SK-N-SH (cell line): Measurements from ENCODE around the gene SPIN1. TPM values are rescaled to one million over a fixed set of nuclear protein-coding genes. Genes with fewer than 3 reads are reported as not detected.

Source experiments
- CTCF ChIA-PET: fragments of 300-600, 350-600 bp; formaldehyde crosslinking; extraction: SDS; loops from one replicate; lab custom pipeline; 2021; lab: Yijun Ruan, JAX
- POLR2A ChIA-PET: fragments of 350-600 bp; sonication (Branson Sonifier 250); formaldehyde crosslinking; extraction: SDS; loops from one replicate; lab custom pipeline; 2020; ENCODE audit warnings: antibody characterized with exemption, inconsistent platforms; lab: Yijun Ruan, JAX
- DNase-seq: peaks from one replicate; pipeline ENCODE4 v3.0.0; 2012
- H2AFZ ChIP-seq: fragments of 200-600 bp; sonication (generic); 2 replicates; pipeline ENCODE4 v1.8.1; 2016; ENCODE audit warnings: antibody characterized with exemption, mild to moderate bottlenecking, low read depth
- H3F3A ChIP-seq: fragments of 200-600 bp; sonication (generic); replicated peaks from 2 replicates; pipeline ENCODE3; 2016; ENCODE audit warnings: antibody characterized with exemption, mild to moderate bottlenecking; ENCODE audit not compliant: insufficient read depth
- H3K27ac ChIP-seq, 2 experiments: fragments of 200-500 bp in 1 of 2; fragments of 200-600 bp in 1 of 2; sonication (Bioruptor generic) in 1 of 2; sonication (generic), shearing (Covaris generic) in 1 of 2; 2 replicates each; pipeline versions ENCODE4 v1.5.1 to v1.6.1; 2014 to 2016; ENCODE audit warnings: low read depth in 2 of 2, inconsistent platforms in 1 of 2, low read length in 1 of 2, mild to moderate bottlenecking in 1 of 2, mixed read lengths in 1 of 2
- H3K27me3 ChIP-seq: fragments of 200-600 bp; sonication (generic), shearing (Covaris generic); 2 replicates; pipeline ENCODE4 v1.6.1; 2016; ENCODE audit warnings: mixed run types; ENCODE audit not compliant: insufficient read depth
- H3K36me3 ChIP-seq, 2 experiments: fragments of 200-500 bp in 1 of 2; fragments of 200-600 bp in 1 of 2; sonication (Bioruptor generic) in 1 of 2; sonication (generic) in 1 of 2; replicated peaks in 1 of 2; 2 replicates each; pipeline versions ENCODE3 to v1.5.1; 2014 to 2016; ENCODE audit warnings: low read length in 1 of 2, mild to moderate bottlenecking in 1 of 2; ENCODE audit not compliant: insufficient read depth in 2 of 2, control insufficient read depth in 1 of 2
- H3K4me1 ChIP-seq, 2 experiments: fragments of 200-500 bp in 1 of 2; fragments of 200-600 bp in 1 of 2; sonication (Bioruptor generic) in 1 of 2; sonication (generic), shearing (Covaris generic) in 1 of 2; 2 replicates each; pipeline versions ENCODE4 v1.5.1 to v1.6.1; 2014 to 2016; ENCODE audit warnings: low read depth in 1 of 2, low read length in 1 of 2, mixed run types in 1 of 2; ENCODE audit not compliant: insufficient read depth in 2 of 2, control insufficient read depth in 1 of 2
- H3K4me2 ChIP-seq: fragments of 200-600 bp; sonication (generic), shearing (Covaris generic); 2 replicates; pipeline ENCODE4 v1.6.1; 2017; ENCODE audit warnings: mixed run types
- H3K4me3 ChIP-seq, 2 experiments: fragments of 200-500 bp in 1 of 2; fragments of 200-600 bp in 1 of 2; sonication (Bioruptor generic) in 1 of 2; sonication (generic), shearing (Covaris generic) in 1 of 2; 2 replicates each; pipeline versions ENCODE4 v1.5.1 to v1.8.1; 2014 to 2016; ENCODE audit warnings: low read depth in 2 of 2, inconsistent platforms in 1 of 2, low read length in 1 of 2, mild to moderate bottlenecking in 1 of 2, mixed read lengths in 1 of 2, moderate library complexity in 1 of 2
- H3K79me2 ChIP-seq: fragments of 200-600 bp; sonication (generic); 2 replicates; pipeline ENCODE4 v1.8.1; 2017; ENCODE audit warnings: mild to moderate bottlenecking; ENCODE audit not compliant: insufficient read depth
- H3K9ac ChIP-seq: fragments of 200-600 bp; sonication (generic); 2 replicates; pipeline ENCODE4 v1.6.1; 2017; ENCODE audit warnings: mixed run types
- H3K9me2 ChIP-seq: fragments of 200-600 bp; sonication (generic); 2 replicates; pipeline ENCODE4 v1.6.1; 2017; ENCODE audit warnings: mixed run types
- H3K9me3 ChIP-seq: fragments of 200-600 bp; sonication (generic); 2 replicates; pipeline ENCODE4 v1.6.1; 2017; ENCODE audit warnings: mixed run types, mild to moderate bottlenecking, moderate library complexity
- H4K20me1 ChIP-seq: fragments of 200-600 bp; sonication (generic); 2 replicates; pipeline ENCODE4 v1.6.1; 2017; ENCODE audit warnings: mild to moderate bottlenecking, mixed run types; ENCODE audit not compliant: insufficient read depth
- ELF1 ChIP-seq: IDR thresholded peaks from 2 replicates; pipeline ENCODE4 v1.4.0; 2012
- FOSL2 ChIP-seq: IDR thresholded peaks from 2 replicates; pipeline ENCODE4 v1.4.0; 2012; ENCODE audit warnings: low read depth, mild to moderate bottlenecking, moderate library complexity, borderline replicate concordance
- FOXJ3 ChIP-seq: sonication (generic); formaldehyde crosslinking; IDR thresholded peaks from 2 replicates; pipeline ENCODE4 v1.5.1; 2020; ENCODE audit warnings: mild to moderate bottlenecking, missing genetic modification reagents
- GABPA ChIP-seq: IDR thresholded peaks from 2 replicates; pipeline ENCODE4 v1.4.0; 2012; ENCODE audit warnings: low read depth, mild to moderate bottlenecking
- JUND ChIP-seq: IDR thresholded peaks from 2 replicates; pipeline ENCODE4 v1.4.0; 2012
- MXI1 ChIP-seq: IDR thresholded peaks from 2 replicates; pipeline ENCODE4 v1.6.1; 2012; ENCODE audit warnings: mild to moderate bottlenecking, low read depth, low read length, improper control_type of control experiment
- NFIC ChIP-seq: IDR thresholded peaks from 2 replicates; pipeline ENCODE4 v1.4.0; 2012; ENCODE audit warnings: borderline replicate concordance
- NRF1 ChIP-seq: IDR thresholded peaks from 2 replicates; pipeline ENCODE4 v1.6.1; 2012; ENCODE audit warnings: low read depth, mild to moderate bottlenecking, low read length
- PBX3 ChIP-seq: IDR thresholded peaks from 2 replicates; pipeline ENCODE4; 2012
- RAD21 ChIP-seq: IDR thresholded peaks from 2 replicates; pipeline ENCODE4 v1.6.1; 2012; ENCODE audit warnings: mild to moderate bottlenecking, low read length
- SIN3A ChIP-seq: IDR thresholded peaks from 2 replicates; pipeline ENCODE4 v1.6.1; 2012; ENCODE audit warnings: low read depth, mild to moderate bottlenecking, low read length, moderate library complexity, borderline replicate concordance
- SMC3 ChIP-seq: IDR thresholded peaks from 2 replicates; pipeline ENCODE4 v1.6.1; 2012; ENCODE audit warnings: low read depth, low read length, improper control_type of control experiment
- TCF12 ChIP-seq: IDR thresholded peaks from 2 replicates; pipeline ENCODE4 v1.4.0; 2012
- TEAD4 ChIP-seq: IDR thresholded peaks from 2 replicates; pipeline ENCODE4 v1.4.0; 2012; ENCODE audit warnings: mild to moderate bottlenecking, borderline replicate concordance; ENCODE audit not compliant: insufficient read depth
- YY1 ChIP-seq: IDR thresholded peaks from 2 replicates; pipeline ENCODE4 v1.4.0; 2012; ENCODE audit warnings: low read depth, mild to moderate bottlenecking
- WGBS: methylation state at CpG from one replicate; pipeline ENCODE4 v1.1.6; 2017; ENCODE audit warnings: low lambda C conversion rate; 5-methylcytosine and 5-hydroxymethylcytosine counted together
- polyA plus RNA-seq, 3 experiments: library from polyadenylated mRNA; depleted of rRNA; stranded (reverse); fragments of >200 nt; gene quantifications; 2 replicates each; pipeline ENCODE4 v1.2.3, GENCODE V29; 2012
- TF ChIP-seq, protein P1 (sequence below): fragments of 150-350 bp; IDR thresholded peaks from 2 replicates; pipeline ENCODE4 v1.6.1; 2017; ENCODE audit warnings: antibody characterized with exemption, low read length, low read depth, borderline replicate concordance
- TF ChIP-seq, protein P2 (sequence below): IDR thresholded peaks from 2 replicates; pipeline ENCODE4 v1.4.0; 2012; ENCODE audit warnings: low read depth, borderline replicate concordance
- TF ChIP-seq, protein P3 (sequence below): fragments of 150-350 bp; IDR thresholded peaks from 2 replicates; pipeline ENCODE4 v1.6.1; 2016; ENCODE audit warnings: mild to moderate bottlenecking, low read depth, low read length

SPIN1 gene
- polyA plus RNA-seq, 1 of the 3 experiments (the other 2 are of a cell fraction): 35.8 TPM

DNA sequence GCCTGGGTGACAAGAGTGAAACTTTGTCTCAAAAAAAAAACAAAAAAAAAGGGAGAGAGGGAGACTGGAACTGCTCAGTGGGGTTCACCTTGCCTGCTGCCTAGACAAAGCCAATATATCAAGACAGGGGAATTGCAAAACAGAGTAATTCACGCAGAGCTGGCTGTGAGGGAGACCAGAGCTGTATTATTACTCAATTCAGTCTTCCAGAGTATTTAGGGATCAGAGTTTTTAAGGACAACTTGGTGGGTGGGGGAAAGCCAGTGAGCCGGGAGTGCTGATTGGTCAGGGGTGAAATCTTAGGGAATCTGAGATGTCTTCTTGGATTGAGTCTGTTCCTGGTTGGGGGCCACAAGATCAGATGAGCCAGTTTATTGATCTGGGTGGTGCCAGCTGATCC, 25.6 kb upstream of the SPIN1 start:
- H3K4me2 ChIP-seq: no peak overlapping the region
- ChIA-PET CTCF (no interaction called here), POLR2A (no interaction called here)
- TF ChIP-seq SMC3 (no peak), MXI1 (no peak), NFIC (no peak), FOSL2 (no peak), SIN3A (no peak), TCF12 (no peak), RAD21 (no peak)
- TF ChIP-seq, protein P1, sequence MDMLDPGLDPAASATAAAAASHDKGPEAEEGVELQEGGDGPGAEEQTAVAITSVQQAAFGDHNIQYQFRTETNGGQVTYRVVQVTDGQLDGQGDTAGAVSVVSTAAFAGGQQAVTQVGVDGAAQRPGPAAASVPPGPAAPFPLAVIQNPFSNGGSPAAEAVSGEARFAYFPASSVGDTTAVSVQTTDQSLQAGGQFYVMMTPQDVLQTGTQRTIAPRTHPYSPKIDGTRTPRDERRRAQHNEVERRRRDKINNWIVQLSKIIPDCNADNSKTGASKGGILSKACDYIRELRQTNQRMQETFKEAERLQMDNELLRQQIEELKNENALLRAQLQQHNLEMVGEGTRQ: no peak
- TF ChIP-seq, protein P2, sequence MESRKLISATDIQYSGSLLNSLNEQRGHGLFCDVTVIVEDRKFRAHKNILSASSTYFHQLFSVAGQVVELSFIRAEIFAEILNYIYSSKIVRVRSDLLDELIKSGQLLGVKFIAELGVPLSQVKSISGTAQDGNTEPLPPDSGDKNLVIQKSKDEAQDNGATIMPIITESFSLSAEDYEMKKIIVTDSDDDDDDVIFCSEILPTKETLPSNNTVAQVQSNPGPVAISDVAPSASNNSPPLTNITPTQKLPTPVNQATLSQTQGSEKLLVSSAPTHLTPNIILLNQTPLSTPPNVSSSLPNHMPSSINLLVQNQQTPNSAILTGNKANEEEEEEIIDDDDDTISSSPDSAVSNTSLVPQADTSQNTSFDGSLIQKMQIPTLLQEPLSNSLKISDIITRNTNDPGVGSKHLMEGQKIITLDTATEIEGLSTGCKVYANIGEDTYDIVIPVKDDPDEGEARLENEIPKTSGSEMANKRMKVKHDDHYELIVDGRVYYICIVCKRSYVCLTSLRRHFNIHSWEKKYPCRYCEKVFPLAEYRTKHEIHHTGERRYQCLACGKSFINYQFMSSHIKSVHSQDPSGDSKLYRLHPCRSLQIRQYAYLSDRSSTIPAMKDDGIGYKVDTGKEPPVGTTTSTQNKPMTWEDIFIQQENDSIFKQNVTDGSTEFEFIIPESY: no peak
- H3K4me1 ChIP-seq: no peaks in the 10 kb centered on the region
- no peaks in the 10 kb centered on the region for H3K36me3 ChIP-seq
- no peaks in the 10 kb centered on the region; the same call in 1 of the 2 replicates for H3K27me3 ChIP-seq
- no peak overlapping the region for H3K9ac ChIP-seq
- H3K9me3 ChIP-seq: no peaks in the 10 kb centered on the region
- H3K9me2 ChIP-seq: no peaks in the 10 kb centered on the region
- no peaks in the 10 kb centered on the region for H4K20me1 ChIP-seq
- H2AFZ ChIP-seq: no peak overlapping the region
- whole genome bisulfite sequencing: 69% methylated on average over 2 of the region's 2 CpGs
- DNase-seq: no peak
- H3K79me2 ChIP-seq: no peaks in the 10 kb centered on the region
- no peak overlapping the region for H3K4me3 ChIP-seq
- H3K27ac ChIP-seq: no peak overlapping the region
- no peaks in the 10 kb centered on the region for H3F3A ChIP-seq

- no peak overlapping the region for H3K4me3 ChIP-seq
- 10% methylated on average over 1 of the region's 1 CpG for WGBS
- DNase-seq: no peak
- H3K36me3 ChIP-seq: no peaks in the 10 kb centered on the region
- no peaks in the 10 kb centered on the region for H3K9me2 ChIP-seq
- no peaks in the 10 kb centered on the region for H3K9me3 ChIP-seq
- no peak overlapping the region for H2AFZ ChIP-seq
- H3K27ac ChIP-seq: no peak overlapping the region
- CTCF ChIA-PET: no interaction called here
- POLR2A ChIA-PET: no interaction called here
- no peak overlapping the region for H3K4me2 ChIP-seq
- H3K27me3 ChIP-seq: no peaks in the 10 kb centered on the region; the same call in 1 of the 2 replicates
- no peaks in the 10 kb centered on the region for H3K4me1 ChIP-seq
- no peak for TF ChIP-seq FOXJ3 (CRISPR knock-in tag)
- no peak for TF ChIP-seq ELF1
- TF ChIP-seq JUND: no peak
- TF ChIP-seq YY1: no peak
- no peak for TF ChIP-seq GABPA
- TF ChIP-seq NRF1: no peak
- TF ChIP-seq MXI1: no peak
- TF ChIP-seq TEAD4: no peak
- TF ChIP-seq, protein P3, sequence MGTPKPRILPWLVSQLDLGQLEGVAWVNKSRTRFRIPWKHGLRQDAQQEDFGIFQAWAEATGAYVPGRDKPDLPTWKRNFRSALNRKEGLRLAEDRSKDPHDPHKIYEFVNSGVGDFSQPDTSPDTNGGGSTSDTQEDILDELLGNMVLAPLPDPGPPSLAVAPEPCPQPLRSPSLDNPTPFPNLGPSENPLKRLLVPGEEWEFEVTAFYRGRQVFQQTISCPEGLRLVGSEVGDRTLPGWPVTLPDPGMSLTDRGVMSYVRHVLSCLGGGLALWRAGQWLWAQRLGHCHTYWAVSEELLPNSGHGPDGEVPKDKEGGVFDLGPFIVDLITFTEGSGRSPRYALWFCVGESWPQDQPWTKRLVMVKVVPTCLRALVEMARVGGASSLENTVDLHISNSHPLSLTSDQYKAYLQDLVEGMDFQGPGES: no peak
- no peak for TF ChIP-seq PBX3
- TF ChIP-seq TCF12: no peak
- no peaks in the 10 kb centered on the region for H4K20me1 ChIP-seq
- H3K9ac ChIP-seq: no peak overlapping the region
- no peaks in the 10 kb centered on the region for H3K79me2 ChIP-seq
- no peaks in the 10 kb centered on the region for H3F3A ChIP-seq
These were observed 24.6 kb upstream of the SPIN1 start for GRCh38 chr9:88363661-88364060.
